NB4 (cell line): ENCODE results near the gene TMEM89.

ENCODE experiments used
- DNase-seq: peaks from one replicate; pipeline ENCODE4 v3.0.0; 2010; ENCODE audit warnings: low read depth
- H3K4me3 ChIP-seq: one replicate; pipeline ENCODE4 v1.5.1; 2011; ENCODE audit warnings: mild to moderate bottlenecking, low read depth, low read length, moderate library complexity
- MYC ChIP-seq: IDR thresholded peaks from 2 replicates; pipeline ENCODE4 v1.6.1; 2011; ENCODE audit warnings: low read depth, low read length
- POLR2A ChIP-seq: IDR thresholded peaks from 2 replicates; pipeline ENCODE4 v1.6.1; 2011; ENCODE audit warnings: mild to moderate bottlenecking; ENCODE audit not compliant: insufficient read length; ENCODE audit errors: extremely low read depth
- TF ChIP-seq, protein P1 (sequence below): IDR thresholded peaks from 2 replicates; pipeline ENCODE4 v1.6.1; 2011; ENCODE audit warnings: low read depth, low read length
- TF ChIP-seq, protein P2 (sequence below): IDR thresholded peaks from one replicate; pipeline ENCODE4 v1.5.1; 2012; ENCODE audit warnings: low read depth, low read length

TMEM89 gene

DNA sequence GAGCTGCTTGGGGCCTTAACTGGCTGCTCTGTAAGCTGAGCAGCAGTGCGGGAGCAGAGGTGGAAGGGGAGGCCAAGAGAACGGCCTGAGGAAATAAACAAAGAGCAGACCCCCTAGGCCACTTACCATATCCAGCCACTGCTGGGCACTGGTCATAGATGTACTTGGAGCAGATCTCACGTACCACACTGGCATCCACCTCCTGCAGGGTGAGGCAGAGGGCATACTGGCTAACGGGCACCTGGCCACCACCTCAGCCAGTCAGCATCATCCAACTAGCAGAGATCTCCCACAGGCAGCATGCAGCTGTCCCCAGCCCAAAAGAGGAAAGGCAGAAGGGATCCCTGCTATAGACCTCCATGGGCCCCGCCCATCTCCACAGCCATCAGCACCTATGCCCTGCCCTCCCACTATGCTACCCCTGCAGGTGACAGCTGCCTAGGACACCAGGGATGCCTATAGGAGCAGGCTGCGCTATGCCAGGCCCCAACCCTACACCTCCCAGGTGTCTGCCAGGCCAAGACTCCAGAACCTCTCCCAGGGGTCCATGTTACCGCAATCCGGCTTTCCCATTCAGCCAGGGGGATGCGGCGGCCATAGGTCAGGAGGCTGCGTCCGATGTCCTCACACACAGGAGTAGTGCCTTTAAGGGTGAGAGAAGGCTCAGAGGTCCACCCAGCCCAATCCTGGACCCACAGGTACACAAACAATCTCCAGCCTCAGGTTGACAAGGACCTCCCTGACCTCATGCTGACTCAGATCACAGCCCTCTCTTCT, 21.9 kb downstream of the TMEM89 start:
- TF ChIP-seq MYC: no peak
- TF ChIP-seq, protein P1, sequence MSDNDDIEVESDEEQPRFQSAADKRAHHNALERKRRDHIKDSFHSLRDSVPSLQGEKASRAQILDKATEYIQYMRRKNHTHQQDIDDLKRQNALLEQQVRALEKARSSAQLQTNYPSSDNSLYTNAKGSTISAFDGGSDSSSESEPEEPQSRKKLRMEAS: no peak
- TF ChIP-seq, protein P2, sequence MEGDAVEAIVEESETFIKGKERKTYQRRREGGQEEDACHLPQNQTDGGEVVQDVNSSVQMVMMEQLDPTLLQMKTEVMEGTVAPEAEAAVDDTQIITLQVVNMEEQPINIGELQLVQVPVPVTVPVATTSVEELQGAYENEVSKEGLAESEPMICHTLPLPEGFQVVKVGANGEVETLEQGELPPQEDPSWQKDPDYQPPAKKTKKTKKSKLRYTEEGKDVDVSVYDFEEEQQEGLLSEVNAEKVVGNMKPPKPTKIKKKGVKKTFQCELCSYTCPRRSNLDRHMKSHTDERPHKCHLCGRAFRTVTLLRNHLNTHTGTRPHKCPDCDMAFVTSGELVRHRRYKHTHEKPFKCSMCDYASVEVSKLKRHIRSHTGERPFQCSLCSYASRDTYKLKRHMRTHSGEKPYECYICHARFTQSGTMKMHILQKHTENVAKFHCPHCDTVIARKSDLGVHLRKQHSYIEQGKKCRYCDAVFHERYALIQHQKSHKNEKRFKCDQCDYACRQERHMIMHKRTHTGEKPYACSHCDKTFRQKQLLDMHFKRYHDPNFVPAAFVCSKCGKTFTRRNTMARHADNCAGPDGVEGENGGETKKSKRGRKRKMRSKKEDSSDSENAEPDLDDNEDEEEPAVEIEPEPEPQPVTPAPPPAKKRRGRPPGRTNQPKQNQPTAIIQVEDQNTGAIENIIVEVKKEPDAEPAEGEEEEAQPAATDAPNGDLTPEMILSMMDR: no peak
- TF ChIP-seq POLR2A: no peak
- DNase-seq: no peak
- no peak overlapping the region for H3K4me3 ChIP-seq

DNA sequence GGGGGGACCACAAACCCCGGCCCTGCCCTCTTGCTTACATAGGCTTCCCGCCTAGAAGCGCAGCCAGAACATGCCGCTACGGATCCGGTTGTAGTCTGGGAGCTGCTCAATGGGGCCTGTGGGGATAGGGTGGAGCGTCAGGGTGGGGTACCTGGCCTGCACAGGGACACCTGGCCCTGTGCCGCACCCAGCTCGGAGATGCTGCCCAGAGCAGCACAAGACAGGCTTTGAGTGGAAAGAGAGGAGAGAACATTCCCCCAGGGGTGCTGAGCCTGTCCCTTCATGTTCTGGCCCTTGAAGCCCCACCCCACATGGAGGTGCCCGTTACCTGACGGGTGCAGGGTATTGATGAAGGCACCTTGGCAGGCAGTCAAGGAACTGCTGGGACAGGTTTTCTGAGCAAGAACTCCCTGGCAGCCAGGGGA, 22.5 kb downstream of the TMEM89 start:
- DNase-seq: no peak
- TF ChIP-seq, protein P1: no peak
- TF ChIP-seq POLR2A (no peak), MYC (no peak)
- TF ChIP-seq, protein P2: no peak
- no peak overlapping the region for H3K4me3 ChIP-seq

DNA sequence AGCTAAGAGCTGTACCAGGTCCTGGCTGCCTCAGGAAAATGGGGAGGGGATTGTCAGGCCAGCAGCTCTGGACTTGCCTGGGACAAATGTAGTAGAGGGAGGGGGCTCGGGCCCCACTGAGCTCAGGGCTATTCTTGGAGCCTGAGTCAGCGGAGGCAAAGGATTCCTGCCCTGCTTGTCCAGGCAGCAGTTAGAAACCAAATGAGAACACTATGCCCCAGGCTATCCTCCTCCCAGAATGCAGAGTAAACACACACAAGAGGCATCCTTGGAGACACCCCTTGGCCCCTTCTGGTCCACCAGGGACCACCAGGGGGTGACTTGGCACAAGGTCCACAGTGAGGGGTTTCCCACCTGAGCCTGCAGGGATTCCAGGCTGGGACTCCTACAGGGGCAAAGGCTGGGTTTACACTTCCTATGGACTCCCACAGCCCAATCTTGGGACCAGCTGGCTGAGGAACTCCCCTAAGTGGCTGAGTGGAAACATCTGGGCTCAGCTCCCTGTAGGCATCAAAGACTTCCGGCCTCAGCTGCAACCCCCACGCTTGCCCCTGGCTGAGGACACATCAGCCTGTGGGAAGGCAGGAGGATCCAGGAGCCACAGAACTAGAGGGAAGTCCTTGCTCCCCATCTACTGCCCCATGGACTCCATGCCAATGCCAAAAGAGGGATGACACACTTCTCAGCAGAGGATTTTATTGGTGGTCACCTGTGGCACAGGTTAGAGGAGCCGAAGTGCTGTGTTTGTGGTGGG, 23.1 kb downstream of the TMEM89 start:
- no peak for TF ChIP-seq MYC
- TF ChIP-seq POLR2A: no peak
- TF ChIP-seq, protein P2: no peak
- TF ChIP-seq, protein P1: no peak
- peak; percentile 36 for DNase-seq
- H3K4me3 ChIP-seq: no peak overlapping the region

DNA sequence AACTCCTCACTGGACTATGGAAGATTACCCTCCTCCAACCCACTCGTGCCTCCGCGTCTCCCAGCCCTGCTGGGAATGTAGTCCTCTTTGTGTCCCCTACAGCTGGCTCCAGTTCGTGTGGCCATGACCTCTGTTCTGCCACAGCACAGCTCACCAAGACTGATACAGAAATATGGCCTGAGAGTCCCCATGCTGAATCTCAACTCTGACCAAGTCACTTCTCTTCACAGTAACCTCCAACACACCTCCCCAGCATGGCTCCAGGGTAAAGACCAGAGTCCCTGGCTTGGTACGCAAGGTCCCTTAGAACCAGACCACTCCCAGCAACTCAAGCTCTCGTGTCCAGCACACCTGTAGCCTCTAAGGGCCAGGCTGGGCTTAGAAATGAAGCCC, 24.2 kb downstream of the TMEM89 start:
- H3K4me3 ChIP-seq: no peak overlapping the region
- no peak for DNase-seq
- TF ChIP-seq, protein P1: no peak
- TF ChIP-seq POLR2A (no peak), MYC (no peak)
- TF ChIP-seq, protein P2: no peak

DNA sequence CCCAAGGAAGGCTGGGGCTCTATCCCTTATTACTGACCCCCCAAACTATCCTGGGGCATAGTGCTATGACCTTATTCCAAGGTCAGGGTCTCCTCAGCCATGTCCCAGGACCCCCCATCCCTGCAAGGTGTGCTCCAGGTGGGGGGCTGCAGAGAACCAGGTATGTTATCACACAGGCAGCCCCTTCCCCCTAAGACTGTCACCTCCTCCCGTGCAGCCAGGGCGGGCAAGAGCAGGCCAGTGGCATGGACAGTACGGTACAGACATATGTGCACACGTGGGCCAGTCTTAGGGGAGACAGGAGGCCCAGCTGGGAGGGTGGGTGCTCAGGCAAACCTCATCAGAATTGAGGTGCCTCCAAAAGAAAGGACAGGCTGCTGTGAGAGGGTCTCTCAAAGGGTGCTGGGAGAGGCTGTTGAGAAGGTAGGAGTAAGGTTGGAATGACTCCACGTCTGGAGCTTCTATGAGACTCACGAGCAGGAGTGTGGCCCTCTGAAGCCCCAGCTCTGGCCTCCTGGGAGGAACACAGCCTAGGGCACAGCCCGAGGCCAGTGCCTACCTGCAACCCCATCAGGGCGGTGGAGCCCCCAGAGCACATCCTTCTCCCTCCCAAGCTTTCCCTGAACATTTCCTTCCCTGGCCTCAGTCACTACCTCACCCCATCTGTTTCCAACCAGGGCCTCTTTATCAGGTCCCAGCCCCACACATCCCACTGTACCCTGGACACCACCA, 24.7 kb downstream of the TMEM89 start:
- H3K4me3 ChIP-seq: no peak overlapping the region
- DNase-seq: no peak
- TF ChIP-seq, protein P1: no peak
- TF ChIP-seq, protein P2: no peak
- TF ChIP-seq MYC (no peak), POLR2A (no peak)
